ENCODE data around the gene GTF2IRD2.
"Not testable (repeated sequence)": the region's sequence is repeated elsewhere in the genome, so short reads cannot be mapped to it uniquely, and the experiment has no call there.

GTF2IRD2 gene

GRCh38 chr7:74783595-74783994 is 67.8 kb downstream of the GTF2IRD2 start:
- not testable (repeated sequence) for DNase-seq

DNA sequence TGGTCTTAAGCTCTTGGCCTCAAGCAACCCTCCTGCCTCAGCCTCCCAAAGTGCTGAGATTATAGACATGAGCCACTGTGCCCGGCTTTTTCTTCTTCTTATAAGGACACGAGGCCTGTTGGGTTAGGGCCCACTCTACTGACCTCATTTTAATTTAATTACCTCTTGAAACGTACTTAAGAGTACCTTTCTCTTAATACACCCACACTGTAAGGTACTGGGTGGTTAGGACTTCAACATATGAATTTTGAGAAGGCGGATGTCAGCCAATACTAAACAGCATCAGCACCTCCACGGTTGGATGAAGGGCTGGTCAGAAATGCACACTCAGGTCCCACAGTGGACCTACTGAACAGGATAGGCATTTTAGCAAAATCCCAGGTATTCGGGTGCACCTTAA is 69.7 kb downstream of the GTF2IRD2 start:
- not testable (repeated sequence) for DNase-seq

DNA sequence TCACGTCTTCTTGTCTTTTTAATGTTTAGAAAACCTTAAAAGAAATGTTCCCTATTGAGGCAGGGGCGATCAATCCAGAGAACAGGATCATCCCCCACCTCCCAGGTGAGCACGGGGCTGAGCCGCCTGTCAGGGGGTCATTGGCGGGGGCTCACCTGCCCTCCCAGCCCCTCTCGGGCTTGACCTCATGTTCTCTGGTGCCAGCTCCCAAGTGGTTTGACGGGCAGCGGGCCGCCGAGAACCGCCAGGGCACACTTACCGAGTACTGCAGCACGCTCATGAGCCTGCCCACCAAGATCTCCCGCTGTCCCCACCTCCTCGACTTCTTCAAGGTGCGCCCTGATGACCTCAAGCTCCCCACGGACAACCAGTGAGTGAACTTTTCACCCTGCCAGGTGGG is 72.4 kb downstream of the GTF2IRD2 start:
- not testable (repeated sequence) for DNase-seq

DNA sequence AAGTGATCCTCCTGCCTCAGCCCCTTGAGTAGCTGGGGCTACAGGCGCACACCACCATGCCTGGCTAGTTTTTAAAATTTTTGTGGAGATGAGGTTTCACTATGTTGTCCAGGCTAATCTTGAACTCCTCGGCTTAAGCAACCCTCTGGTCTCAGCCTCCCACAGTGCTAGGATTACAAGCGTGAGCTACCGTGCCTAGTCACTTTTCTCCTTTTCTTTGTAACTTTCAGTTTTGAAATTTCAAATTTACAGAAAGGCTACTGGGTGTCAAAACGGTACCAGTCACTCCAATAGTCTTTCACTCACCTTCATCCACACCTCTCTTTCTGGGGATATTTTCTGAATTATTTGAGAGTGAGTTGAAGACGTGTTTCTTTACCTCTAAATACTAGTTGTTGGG is 76.3 kb downstream of the GTF2IRD2 start:
- DNase-seq = not testable (repeated sequence)

GRCh38 chr7:74773760-74774750 is 77.3 kb downstream of the GTF2IRD2 start, which contains the start of gene NCF1:
TSS of gene NCF1 (plus strand) at chr7:74774011. CDS start at chr7:74774032, 21 bp downstream.
- not testable (repeated sequence) for DNase-seq

GRCh38 chr7:74772093-74772492 is 79.3 kb downstream of the GTF2IRD2 start:
- peak; percentile 0 for DNase-seq

DNA sequence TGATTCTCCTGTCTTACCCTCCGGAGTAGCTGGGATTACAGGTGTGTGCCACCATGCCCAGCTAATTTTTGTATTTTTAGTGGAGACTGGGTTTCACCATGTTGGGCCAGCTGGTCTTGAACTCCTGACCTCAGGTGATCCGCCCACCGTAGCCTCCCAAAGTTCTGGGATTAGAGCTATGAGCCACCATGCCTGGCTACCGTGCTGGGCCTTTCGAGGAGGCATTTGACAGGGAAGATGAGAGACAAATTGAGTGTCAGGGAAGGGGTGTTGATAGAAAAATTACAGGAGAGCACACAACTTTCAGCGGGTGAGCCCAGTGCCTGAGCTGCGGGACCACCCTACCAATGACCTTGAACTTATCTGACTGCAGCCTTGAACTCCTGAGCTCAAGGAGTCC is 81.3 kb downstream of the GTF2IRD2 start:
- not testable (repeated sequence) for DNase-seq

DNA sequence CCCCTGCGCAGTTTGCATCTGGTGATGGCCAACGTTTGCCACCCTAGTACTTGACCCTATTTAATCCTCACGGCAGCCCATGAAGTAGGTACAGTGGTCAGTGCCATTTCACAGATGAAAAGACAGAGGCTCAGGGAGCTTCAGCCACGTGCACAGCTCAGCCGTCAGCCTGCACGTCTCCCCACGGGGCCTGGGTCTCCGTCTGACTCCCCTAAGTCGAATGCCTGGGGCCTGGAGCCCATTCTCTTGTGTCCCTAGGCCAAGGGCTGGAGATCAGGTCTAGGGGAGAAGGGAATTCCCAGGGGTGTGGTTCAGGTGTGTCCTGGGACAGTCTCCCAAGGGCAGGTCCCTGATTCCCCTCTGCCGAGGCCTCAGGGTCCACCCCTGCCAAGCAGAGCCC is 84.4 kb downstream of the GTF2IRD2 start:
- not testable (repeated sequence) for DNase-seq

GRCh38 chr7:74766509-74766908 is 84.9 kb downstream of the GTF2IRD2 start:
- DNase-seq = not testable (repeated sequence)

- DNase-seq = not testable (repeated sequence)
These were observed 86.0 kb downstream of the GTF2IRD2 start for GRCh38 chr7:74765205-74765918.

- not testable (repeated sequence) for DNase-seq
These were observed 92.4 kb downstream of the GTF2IRD2 start for GRCh38 chr7:74758982-74759381.

- not testable (repeated sequence) for DNase-seq
These were observed 93.1 kb downstream of the GTF2IRD2 start for GRCh38 chr7:74758268-74758667.

GRCh38 chr7:74756673-74757072 is 94.7 kb downstream of the GTF2IRD2 start:
- not testable (repeated sequence) for DNase-seq

DNA sequence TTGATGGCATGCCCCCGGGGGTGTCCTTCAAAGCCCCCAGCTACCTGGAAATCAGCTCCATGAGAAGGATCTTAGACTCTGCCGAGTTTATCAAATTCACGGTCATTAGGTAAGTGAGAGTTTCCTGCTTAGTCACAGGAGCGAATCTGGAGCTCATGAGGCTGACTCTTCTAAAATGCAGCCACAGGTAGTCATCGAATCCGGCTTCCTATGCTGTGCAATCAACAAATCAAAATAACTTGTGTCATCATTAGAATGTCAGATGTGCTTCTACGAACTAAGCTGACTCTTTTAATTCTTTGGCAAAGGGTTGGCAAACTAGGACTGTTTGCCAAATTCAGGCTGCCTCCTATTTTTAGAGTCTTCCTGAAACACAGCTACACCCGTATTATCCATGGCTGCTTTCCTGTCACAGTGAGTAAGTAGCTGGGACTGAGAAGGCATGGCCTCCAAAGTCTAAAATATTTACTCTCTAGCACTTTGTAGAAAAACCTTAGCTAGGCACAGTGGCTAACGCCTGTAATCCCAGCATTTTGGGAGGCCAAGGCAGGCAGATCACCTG is 97.4 kb downstream of the GTF2IRD2 start:
- not testable (repeated sequence) for DNase-seq

All from hematopoietic multipotent progenitor cell treated with erythropoietin and hydrocortisone succinate and interleukin-3 and kit ligand, for 8 days (in vitro differentiated cells).